ENCODE results near the gene ST7. TPM values are rescaled to one million over a fixed set of nuclear protein-coding genes. Genes with fewer than 3 reads are reported as not detected.
"Not testable (repeated sequence)": the region's sequence is repeated elsewhere in the genome, so short reads cannot be mapped to it uniquely, and the experiment has no call there.

Gene ST7
- total RNA-seq, 2 experiments from 2014 or later = 5.9 to 9.2 TPM

DNA sequence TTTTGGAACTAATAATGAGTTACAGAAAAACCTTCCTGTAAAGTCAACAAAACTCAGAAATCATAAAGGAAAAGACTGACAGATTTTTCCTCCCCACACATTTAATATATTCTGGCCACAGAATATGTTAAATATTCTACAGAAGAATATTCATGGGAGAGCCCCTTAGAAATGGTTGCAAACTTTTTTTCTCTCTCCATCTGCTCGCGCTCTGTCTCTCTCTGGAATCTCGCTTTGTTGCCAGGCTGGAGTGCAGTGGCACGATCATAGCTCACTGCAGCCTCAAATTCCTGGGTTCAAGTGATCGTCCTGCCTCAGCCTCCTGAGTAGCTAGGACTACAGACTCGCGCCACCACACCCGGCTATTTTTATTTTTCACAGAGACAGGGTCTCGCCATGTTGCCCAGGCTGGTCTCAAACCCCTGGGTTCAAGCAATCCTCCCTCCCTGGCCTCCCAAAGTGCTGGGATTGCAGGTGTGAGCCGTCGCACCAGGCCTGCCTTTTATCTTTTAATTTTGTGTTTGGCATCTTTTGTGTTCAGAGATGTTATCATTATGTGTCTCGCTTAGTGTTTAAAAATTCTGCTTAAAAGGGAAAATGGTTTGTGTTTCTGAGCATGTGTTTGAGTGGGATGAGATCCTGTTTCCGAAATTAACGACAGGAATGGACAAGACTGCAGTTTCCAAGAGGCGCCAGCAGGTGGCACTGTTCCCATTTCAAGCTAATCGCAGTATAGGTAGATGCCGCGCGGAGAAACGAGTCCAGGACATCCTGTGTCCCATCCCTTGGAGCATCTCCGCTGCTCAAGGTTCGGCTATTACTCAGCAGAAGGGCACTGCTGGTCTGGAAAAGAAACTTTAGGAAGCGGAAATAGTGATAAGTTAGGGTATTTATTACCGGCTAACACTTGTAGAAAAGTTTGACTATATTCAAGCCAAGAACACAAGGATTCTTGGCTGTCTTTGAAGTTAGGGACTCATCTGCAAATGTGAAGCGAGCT lies 23.1 kb upstream of the ST7 start:
- intact Hi-C loops (cut with micrococcal nuclease) = loop anchor here (2.0 kb wide), 1 partner anchor 197 kb away; no protein-coding TSS in a partner anchor
- H3K27ac Mint-ChIP-seq = no peak overlapping the region
- peak; percentile 93 for TF ChIP-seq CTCF (IDR thresholded peaks at IDR 0.05)
- H3K9me3 Mint-ChIP-seq = no peaks in the 10 kb centered on the region
- no peaks in the 10 kb centered on the region for H3K36me3 Mint-ChIP-seq (ENCODE audit: low read depth)
- no peak overlapping the region for H3K4me3 Mint-ChIP-seq
- H3K4me1 Mint-ChIP-seq (ENCODE audit: low read depth) = peaks cover 3% of the 10 kb centered on the region
- POLR2A ChIA-PET = interaction anchor here (1.0 kb wide), 1 partner anchor 17 kb away, joined by 3 read pairs; no protein-coding TSS in a partner anchor
- DNase-seq (peak; percentile 85), ATAC-seq (peak; percentile 92)
- CTCF ChIA-PET = interaction anchor here (0.6 to 8.7 kb wide), 31 partner anchors 12 to 281 kb away, joined by 3 to 113 read pairs (median 4); partner anchors contain the start of gene ST7
- H3K27me3 Mint-ChIP-seq = peaks cover 1% of the 10 kb centered on the region

DNA sequence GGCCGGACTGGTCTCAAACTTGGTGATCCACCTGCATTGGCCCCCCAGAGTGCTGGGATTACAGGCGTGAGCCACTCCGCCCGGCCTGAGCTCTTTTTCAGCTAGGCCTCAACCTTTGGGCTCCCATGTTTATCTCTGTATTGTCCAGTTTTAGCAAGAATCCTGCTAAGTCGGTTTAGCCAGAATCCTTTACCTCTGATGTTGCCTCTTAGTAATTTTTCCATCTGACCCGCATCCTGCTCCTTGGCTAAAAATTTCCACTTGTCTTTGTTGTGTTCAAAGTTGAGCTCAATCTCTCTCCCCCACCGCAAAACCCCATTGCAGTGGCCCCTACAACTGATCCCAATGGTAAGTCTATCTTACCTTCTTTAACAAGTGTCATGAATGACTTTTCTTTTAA lies 20.7 kb upstream of the ST7 start:
- no peak for ATAC-seq
- Mint-ChIP-seq H3K36me3 (ENCODE audit: low read depth) (no peaks in the 10 kb centered on the region), H3K4me1 (ENCODE audit: low read depth) (peaks cover 3% of the 10 kb centered on the region), H3K9me3 (no peaks in the 10 kb centered on the region), H3K27me3 (peaks cover 9% of the 10 kb centered on the region), H3K4me3 (no peak overlapping the region), H3K27ac (no peak overlapping the region)
- ChIA-PET POLR2A (interaction anchor here (1.0 to 1.4 kb wide), 2 partner anchors 74 to 80 kb away, joined by 3 to 4 read pairs; no protein-coding TSS in a partner anchor), CTCF (interaction anchor here (0.7 to 8.7 kb wide), 10 partner anchors 9 to 197 kb away, joined by 3 to 113 read pairs (median 3); no protein-coding TSS in a partner anchor)
- intact Hi-C loops (cut with micrococcal nuclease) = no loop called here
- no peak for TF ChIP-seq CTCF (IDR thresholded peaks at IDR 0.05)
- no peak for DNase-seq

GRCh38 chr7:116933465-116933864 lies 19.8 kb upstream of the ST7 start:
- H3K4me1 Mint-ChIP-seq (ENCODE audit: low read depth) = peaks cover 3% of the 10 kb centered on the region
- H3K4me3 Mint-ChIP-seq = no peak overlapping the region
- peaks cover 12% of the 10 kb centered on the region for H3K27me3 Mint-ChIP-seq
- POLR2A ChIA-PET = interaction anchor here (0.6 to 1.0 kb wide), 2 partner anchors 79 to 509 kb away, joined by 3 read pairs; no protein-coding TSS in a partner anchor
- DNase-seq = no peak
- H3K36me3 Mint-ChIP-seq (ENCODE audit: low read depth) = no peaks in the 10 kb centered on the region
- intact Hi-C loops (cut with micrococcal nuclease) = no loop called here
- no peaks in the 10 kb centered on the region for H3K9me3 Mint-ChIP-seq
- CTCF ChIA-PET = interaction anchor here (1.0 to 8.7 kb wide), 6 partner anchors 10 to 192 kb away, joined by 3 to 113 read pairs (median 3); no protein-coding TSS in a partner anchor
- H3K27ac Mint-ChIP-seq = no peak overlapping the region
- no peak for TF ChIP-seq CTCF (IDR thresholded peaks at IDR 0.05)
- ATAC-seq = no peak

- H3K4me3 Mint-ChIP-seq = no peak overlapping the region
- H3K36me3 Mint-ChIP-seq (ENCODE audit: low read depth) = no peaks in the 10 kb centered on the region
- H3K27me3 Mint-ChIP-seq = peaks cover 12% of the 10 kb centered on the region
- ChIA-PET CTCF (interaction anchor here (1.4 to 1.7 kb wide), 2 partner anchors 25 to 193 kb away, joined by 4 read pairs; no protein-coding TSS in a partner anchor), POLR2A (no interaction called here)
- H3K9me3 Mint-ChIP-seq = no peaks in the 10 kb centered on the region
- ATAC-seq (no peak), DNase-seq (no peak)
- no peak overlapping the region for H3K27ac Mint-ChIP-seq
- peaks cover 3% of the 10 kb centered on the region for H3K4me1 Mint-ChIP-seq (ENCODE audit: low read depth)
- intact Hi-C loops (cut with micrococcal nuclease) = no loop called here
- no peak for TF ChIP-seq CTCF (IDR thresholded peaks at IDR 0.05)
These were observed 18.7 kb upstream of the ST7 start for GRCh38 chr7:116934580-116934979.

DNA sequence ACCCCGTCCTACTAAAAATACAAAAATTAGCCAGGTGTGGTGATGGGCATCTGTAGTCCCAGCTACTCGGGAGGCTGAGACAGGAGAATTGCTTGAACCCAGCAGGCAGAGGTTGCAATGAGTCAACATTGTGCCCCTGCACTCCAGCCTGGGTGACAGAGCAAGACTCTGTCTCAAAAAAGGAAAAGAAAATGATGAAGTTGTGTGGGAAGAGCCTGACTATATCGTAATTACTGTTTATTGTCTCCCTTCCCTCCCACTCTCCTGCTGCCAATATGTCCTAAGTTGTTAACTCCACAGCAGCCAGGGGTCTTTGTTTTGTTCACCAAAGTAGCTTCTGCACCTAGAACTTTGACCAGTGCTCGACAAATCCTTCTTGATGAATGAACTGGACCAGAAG lies 16.5 kb upstream of the ST7 start:
- ATAC-seq; H3K4me1 Mint-ChIP-seq (ENCODE audit: low read depth); intact Hi-C loops (cut with micrococcal nuclease); POLR2A ChIA-PET; DNase-seq; H3K4me3 Mint-ChIP-seq; H3K27ac Mint-ChIP-seq; H3K9me3 Mint-ChIP-seq; H3K36me3 Mint-ChIP-seq (ENCODE audit: low read depth): not testable (repeated sequence)
- CTCF ChIA-PET = interaction anchor here (1.4 kb wide), 1 partner anchor 191 kb away, joined by 4 read pairs; no protein-coding TSS in a partner anchor
- peaks cover 10% of the 10 kb centered on the region for H3K27me3 Mint-ChIP-seq
